PC-3 (cell line): ENCODE results near the gene LACC1.

Experiments used
- CTCF ChIP-seq: fragments of 300-600 bp; sonication (generic); conservative IDR thresholded peaks from 2 replicates; pipeline ENCODE4 v1.5.1; 2017; ENCODE audit warnings: antibody characterized with exemption, low read depth, mild to moderate bottlenecking, low read length
- EZH2 ChIP-seq: fragments of 300-600 bp; sonication (generic); IDR thresholded peaks from one replicate; pipeline ENCODE4 v1.6.1; 2017; ENCODE audit warnings: antibody characterized with exemption, mild to moderate bottlenecking, low read length; ENCODE audit not compliant: unreplicated experiment

GRCh38 chr13:43935878-43936277, 56.2 kb downstream of the LACC1 start:
- TF ChIP-seq EZH2 (no peak), CTCF (no peak)
